Suprapubic skin (tissue), 4 donors: Measurements from ENCODE around the gene GFY.

Experiments used
- EP300 ChIP-seq: sonication (generic); formaldehyde crosslinking; IDR thresholded peaks from one replicate; pipeline ENCODE4 v1.6.1; 2017; ENCODE audit warnings: antibody characterized with exemption
- POLR2A ChIP-seq, 2 donors: fragments of 450-650 bp; IDR thresholded peaks; one replicate each; pipeline ENCODE4 v1.6.1; 2017; ENCODE audit warnings: antibody characterized with exemption in 2 of 2, mild to moderate bottlenecking in 2 of 2, moderate library complexity in 2 of 2
- POLR2AphosphoS5 ChIP-seq, 3 donors: sonication (generic); formaldehyde crosslinking; IDR thresholded peaks; one replicate each; pipeline ENCODE4 v1.6.1; 2017; ENCODE audit warnings: antibody characterized with exemption in 3 of 3
- TF ChIP-seq, protein P1 (sequence below), 2 donors: fragments of 200-600 bp in 1 of 2; fragments of 450-650 bp in 1 of 2; sonication (generic) in 1 of 2; IDR thresholded peaks; one replicate each; pipeline ENCODE4 v1.5.1; 2016 to 2019; ENCODE audit warnings: antibody characterized with exemption in 2 of 2, mild to moderate bottlenecking in 1 of 2, moderate library complexity in 1 of 2

DNA sequence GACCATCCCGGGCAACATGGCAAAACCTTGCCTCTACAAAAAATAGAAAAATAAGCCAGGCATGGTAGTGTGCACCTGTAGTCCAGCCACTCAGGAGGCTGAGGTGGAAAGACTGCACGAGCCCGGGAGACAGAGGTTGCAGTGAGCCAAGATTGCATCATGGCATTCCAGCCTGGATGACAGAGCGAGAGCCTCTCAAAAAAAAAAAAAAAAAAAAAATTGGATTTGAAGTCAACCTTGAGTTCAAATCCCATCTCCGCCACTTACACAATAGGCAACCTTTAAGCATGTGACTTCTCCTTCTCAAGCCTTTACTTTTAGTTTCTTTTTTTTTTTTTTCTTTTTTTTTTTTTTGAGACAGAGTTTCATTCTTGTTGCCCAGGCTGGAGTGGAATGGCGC lies 25.2 kb upstream of the GFY start:
- TF ChIP-seq, protein P1, sequence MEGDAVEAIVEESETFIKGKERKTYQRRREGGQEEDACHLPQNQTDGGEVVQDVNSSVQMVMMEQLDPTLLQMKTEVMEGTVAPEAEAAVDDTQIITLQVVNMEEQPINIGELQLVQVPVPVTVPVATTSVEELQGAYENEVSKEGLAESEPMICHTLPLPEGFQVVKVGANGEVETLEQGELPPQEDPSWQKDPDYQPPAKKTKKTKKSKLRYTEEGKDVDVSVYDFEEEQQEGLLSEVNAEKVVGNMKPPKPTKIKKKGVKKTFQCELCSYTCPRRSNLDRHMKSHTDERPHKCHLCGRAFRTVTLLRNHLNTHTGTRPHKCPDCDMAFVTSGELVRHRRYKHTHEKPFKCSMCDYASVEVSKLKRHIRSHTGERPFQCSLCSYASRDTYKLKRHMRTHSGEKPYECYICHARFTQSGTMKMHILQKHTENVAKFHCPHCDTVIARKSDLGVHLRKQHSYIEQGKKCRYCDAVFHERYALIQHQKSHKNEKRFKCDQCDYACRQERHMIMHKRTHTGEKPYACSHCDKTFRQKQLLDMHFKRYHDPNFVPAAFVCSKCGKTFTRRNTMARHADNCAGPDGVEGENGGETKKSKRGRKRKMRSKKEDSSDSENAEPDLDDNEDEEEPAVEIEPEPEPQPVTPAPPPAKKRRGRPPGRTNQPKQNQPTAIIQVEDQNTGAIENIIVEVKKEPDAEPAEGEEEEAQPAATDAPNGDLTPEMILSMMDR (IDR thresholded peaks at IDR 0.05): no peak
- no peak for TF ChIP-seq EP300
- TF ChIP-seq POLR2A (IDR thresholded peaks at IDR 0.05): no peak
- no peak for TF ChIP-seq POLR2AphosphoS5 (IDR thresholded peaks at IDR 0.05)
